GM12875 (cell line): ENCODE measurements around the gene LARGE2.

Experiments
- H3K4me3 ChIP-seq: one replicate; pipeline ENCODE4 v1.5.1; 2011; ENCODE audit warnings: low read depth, low read length, control low read depth
- CTCF ChIP-seq: IDR thresholded peaks from 2 replicates; pipeline ENCODE4 v1.5.1; 2011; ENCODE audit warnings: low read depth, mild to moderate bottlenecking, control low read depth, inconsistent platforms, low read length, moderate library complexity, borderline replicate concordance; ENCODE audit not compliant: insufficient read depth

Gene LARGE2

GRCh38 chr11:45928535-45929215, 6.2 kb downstream of the LARGE2 start:
- H3K4me3 ChIP-seq = no peak overlapping the region
- no peak for TF ChIP-seq CTCF

DNA sequence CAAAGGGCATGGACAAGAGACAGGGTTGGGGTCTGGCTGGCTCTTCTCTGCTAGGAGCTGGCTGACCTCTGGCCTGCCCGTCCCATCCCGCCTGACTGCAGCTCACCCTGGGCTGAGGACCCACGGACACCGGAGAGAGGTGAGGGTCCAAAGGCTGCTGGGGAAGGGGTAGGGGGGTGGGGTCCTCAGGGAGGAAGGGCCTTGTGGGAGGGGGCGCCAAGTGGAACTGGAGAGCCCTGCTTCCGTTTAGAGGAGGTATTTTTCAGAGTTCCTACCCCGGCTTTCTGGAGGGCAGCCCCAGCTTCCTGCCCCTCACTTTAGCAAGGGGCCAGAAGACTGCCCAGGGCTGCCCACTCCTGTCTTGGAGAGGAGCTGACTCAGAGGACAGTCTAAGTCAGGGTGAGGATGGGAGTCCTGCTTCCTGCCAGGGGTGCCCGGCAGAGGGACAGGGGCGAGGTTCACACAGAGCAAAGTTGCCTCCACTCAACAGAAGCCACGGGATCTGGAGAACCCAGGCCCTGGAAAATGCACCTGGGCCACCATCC, 7.1 kb downstream of the LARGE2 start:
- TF ChIP-seq CTCF = no peak

GRCh38 chr11:45930031-45930794, 7.8 kb downstream of the LARGE2 start:
- peak overlapping the region; percentile 35 for H3K4me3 ChIP-seq
- no peak for TF ChIP-seq CTCF

More for the DNA sequence above, 7.1 kb downstream of the LARGE2 start:
- H3K4me3 ChIP-seq = peak overlapping the region; percentile 35

- H3K4me3 ChIP-seq = no peak overlapping the region
Observed at GRCh38 chr11:45930951-45931570, 8.6 kb downstream of the LARGE2 start.

GRCh38 chr11:45931739-45932138, 9.3 kb downstream of the LARGE2 start:
- no peak overlapping the region for H3K4me3 ChIP-seq
- TF ChIP-seq CTCF = no peak

More at GRCh38 chr11:45930951-45931570, 8.6 kb downstream of the LARGE2 start:
- no peak for TF ChIP-seq CTCF

DNA sequence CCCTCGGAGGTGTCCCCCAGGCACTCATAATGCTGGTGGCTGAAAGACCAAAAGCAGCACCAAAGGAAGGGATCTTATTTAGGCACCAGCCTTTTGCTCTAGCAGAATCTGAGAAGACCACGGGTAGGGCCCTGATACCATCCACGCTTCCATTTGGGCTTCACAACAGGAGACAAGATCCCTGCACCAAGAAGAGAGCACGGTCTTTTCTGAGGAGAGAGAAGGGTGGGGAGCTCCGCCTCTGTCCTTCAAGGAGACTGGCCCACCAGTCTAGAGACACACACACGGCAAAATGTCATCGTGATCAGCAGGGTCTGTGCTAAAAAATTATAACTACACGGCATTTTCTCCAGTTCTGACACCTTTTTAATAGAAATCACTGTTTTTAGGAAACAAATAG, 9.8 kb downstream of the LARGE2 start:
- no peak overlapping the region for H3K4me3 ChIP-seq

More for the DNA sequence above, 9.8 kb downstream of the LARGE2 start:
- no peak for TF ChIP-seq CTCF
